Testis (tissue), 2 donors: Measurements from ENCODE around the gene GOLGA6L10.
"Not testable (repeated sequence)": the region's sequence is repeated elsewhere in the genome, so short reads cannot be mapped to it uniquely, and the experiment has no call there.

ENCODE experiments used
- CTCF ChIP-seq, 3 experiments: fragments of 450-650 bp in 2 of 3; fragments of 200-600 bp in 1 of 3; sonication (generic) in 1 of 3; IDR thresholded peaks; one replicate each; pipeline ENCODE4 v1.5.1; 2016 to 2019; ENCODE audit warnings: antibody characterized with exemption in 3 of 3, mild to moderate bottlenecking in 2 of 3, moderate library complexity in 1 of 3
- POLR2A ChIP-seq: fragments of 450-650 bp; IDR thresholded peaks from one replicate; pipeline ENCODE4 v1.6.1; 2017; ENCODE audit warnings: antibody characterized with exemption, mild to moderate bottlenecking, moderate library complexity

- not testable (repeated sequence) for TF ChIP-seq POLR2A; CTCF (IDR thresholded peaks at IDR 0.05)
These were observed 14.7 kb downstream of the GOLGA6L10 start for GRCh38 chr15:82334554-82334932.
